WTC11 (cell line): ENCODE data around the gene TAF6. TPM values are rescaled to one million over a fixed set of nuclear protein-coding genes. Genes with fewer than 3 reads are reported as not detected.

Experiments used
- ATAC-seq: fragments of 200-7000 bp; cut with Tn5 transposase; 2 replicates; pipeline ENCODE4 v1.10.0; 2021; ENCODE audit warnings: mild to moderate bottlenecking, moderate library complexity
- CTCF ChIA-PET: fragments of 300-600 bp; sonication (Branson Sonifier 250); formaldehyde crosslinking; loops from one replicate; lab custom pipeline; 2021; ENCODE audit warnings: antibody characterized with exemption; lab: Charles Lee
- POLR2A ChIA-PET: fragments of 350-600 bp; sonication (Branson Sonifier 250); formaldehyde crosslinking; loops from one replicate; lab custom pipeline; 2021; ENCODE audit warnings: antibody characterized with exemption; lab: Charles Lee
- DNase-seq: peaks from one replicate; pipeline ENCODE4 v3.0.0; 2021; ENCODE audit warnings: low spot score
- H3K27ac Mint-ChIP-seq: 2 replicates; pipeline ENCODE4 v1.8.0; 2021; ENCODE audit warnings: mixed read lengths
- H3K27me3 Mint-ChIP-seq: 2 replicates; pipeline ENCODE4 v1.8.0; 2021; ENCODE audit warnings: low read depth, mild to moderate bottlenecking, moderate library complexity, mixed read lengths
- H3K36me3 Mint-ChIP-seq: 2 replicates; pipeline ENCODE4 v1.8.0; 2021; ENCODE audit warnings: mixed read lengths
- H3K4me1 Mint-ChIP-seq: 2 replicates; pipeline ENCODE4 v1.8.0; 2022; ENCODE audit warnings: mixed read lengths
- H3K4me3 Mint-ChIP-seq: 2 replicates; pipeline ENCODE4 v1.8.0; 2021; ENCODE audit warnings: mild to moderate bottlenecking, moderate library complexity, mixed read lengths
- H3K9me3 Mint-ChIP-seq: 2 replicates; pipeline ENCODE4 v1.8.0; 2021; ENCODE audit warnings: mixed read lengths
- ATF3 ChIP-seq: sonication (generic); formaldehyde crosslinking; conservative IDR thresholded peaks from 2 replicates; pipeline ENCODE4 v1.8.1; 2022; ENCODE audit warnings: mild to moderate bottlenecking, missing genetic modification reagents
- ATF6 ChIP-seq: sonication (generic); formaldehyde crosslinking; IDR thresholded peaks from 2 replicates; pipeline ENCODE4 v1.8.1; 2023; ENCODE audit warnings: mild to moderate bottlenecking, missing genetic modification reagents
- CREB1 ChIP-seq: sonication (generic); formaldehyde crosslinking; IDR thresholded peaks from 2 replicates; pipeline ENCODE4 v1.8.0; 2023; ENCODE audit warnings: mild to moderate bottlenecking, missing genetic modification reagents
- CREM ChIP-seq: sonication (generic); formaldehyde crosslinking; IDR thresholded peaks from 2 replicates; pipeline ENCODE4 v1.8.1; 2022; ENCODE audit warnings: mild to moderate bottlenecking, missing genetic modification reagents, moderate library complexity
- ESRRA ChIP-seq: sonication (generic); formaldehyde crosslinking; IDR thresholded peaks from 2 replicates; pipeline ENCODE4 v1.8.1; 2022; ENCODE audit warnings: mild to moderate bottlenecking, missing genetic modification reagents, borderline replicate concordance
- FOXP1 ChIP-seq: sonication (generic); formaldehyde crosslinking; IDR thresholded peaks from 2 replicates; pipeline ENCODE4 v1.8.0; 2022; ENCODE audit warnings: missing genetic modification reagents, mild to moderate bottlenecking, moderate library complexity, borderline replicate concordance
- GABPB1 ChIP-seq: sonication (generic); formaldehyde crosslinking; IDR thresholded peaks from 2 replicates; pipeline ENCODE4 v1.8.1; 2023; ENCODE audit warnings: mild to moderate bottlenecking, missing genetic modification reagents
- GTF2I ChIP-seq: fragments of 250-450 bp; sonication (Bioruptor Pico); conservative IDR thresholded peaks from 2 replicates; pipeline ENCODE4 v1.4.0; 2021; ENCODE audit warnings: mild to moderate bottlenecking
- IRF1 ChIP-seq: sonication (generic); formaldehyde crosslinking; IDR thresholded peaks from 2 replicates; pipeline ENCODE4 v1.8.0; 2023; ENCODE audit warnings: missing genetic modification reagents
- JAZF1 ChIP-seq: fragments of 250-450 bp; sonication (Bioruptor Pico); IDR thresholded peaks from 2 replicates; pipeline ENCODE4 v1.9.0; 2021; ENCODE audit warnings: moderate library complexity, mild to moderate bottlenecking, inconsistent platforms
- JUN ChIP-seq: sonication (generic); formaldehyde crosslinking; IDR thresholded peaks from 2 replicates; pipeline ENCODE4 v1.8.0; 2023; ENCODE audit warnings: mild to moderate bottlenecking, missing genetic modification reagents
- KAT7 ChIP-seq: sonication (generic); formaldehyde crosslinking; IDR thresholded peaks from 2 replicates; pipeline ENCODE4 v1.8.1; 2023; ENCODE audit warnings: missing genetic modification reagents, mild to moderate bottlenecking, borderline replicate concordance
- MYBL2 ChIP-seq: sonication (generic); formaldehyde crosslinking; IDR thresholded peaks from 2 replicates; pipeline ENCODE4 v1.8.1; 2023; ENCODE audit warnings: mild to moderate bottlenecking, moderate library complexity, missing genetic modification reagents
- NR3C1 ChIP-seq: sonication (generic); formaldehyde crosslinking; conservative IDR thresholded peaks from 2 replicates; pipeline ENCODE4 v1.8.1; 2023; ENCODE audit warnings: low read depth, mild to moderate bottlenecking, missing genetic modification reagents
- PREB ChIP-seq: sonication (generic); formaldehyde crosslinking; IDR thresholded peaks from 2 replicates; pipeline ENCODE4 v1.8.1; 2022; ENCODE audit warnings: mild to moderate bottlenecking, missing genetic modification reagents, moderate library complexity, borderline replicate concordance
- SOX15 ChIP-seq: fragments of 250-450 bp; sonication (Bioruptor Pico); IDR thresholded peaks from 2 replicates; pipeline ENCODE4 v1.9.0; 2021; ENCODE audit warnings: mild to moderate bottlenecking
- USF2 ChIP-seq: sonication (generic); formaldehyde crosslinking; IDR thresholded peaks from 2 replicates; pipeline ENCODE4 v1.8.1; 2023; ENCODE audit warnings: mild to moderate bottlenecking, missing genetic modification reagents, moderate library complexity
- ZBTB21 ChIP-seq: sonication (generic); formaldehyde crosslinking; IDR thresholded peaks from 2 replicates; pipeline ENCODE4 v1.8.1; 2023; ENCODE audit warnings: mild to moderate bottlenecking, missing genetic modification reagents, borderline replicate concordance
- ZNF281 ChIP-seq: sonication (generic); formaldehyde crosslinking; IDR thresholded peaks from 2 replicates; pipeline ENCODE4 v1.8.0; 2023; ENCODE audit warnings: mild to moderate bottlenecking, missing genetic modification reagents
- total RNA-seq: library from RNA; stranded (reverse); gene quantifications from 3 replicates; pipeline ENCODE4 v1.2.3, GENCODE V29; 2021

The TAF6 gene
- total RNA-seq, 1 experiment from 2014 or later = 121 TPM

- Mint-ChIP-seq H3K27ac (no peak overlapping the region), H3K36me3 (peaks cover 2% of the 10 kb centered on the region; the same call in 1 of the 2 replicates), H3K9me3 (no peaks in the 10 kb centered on the region), H3K4me1 (peaks cover 22% of the 10 kb centered on the region), H3K4me3 (no peak overlapping the region), H3K27me3 (no peaks in the 10 kb centered on the region)
- no peak for DNase-seq
- ChIA-PET CTCF (interaction anchor here (1.5 kb wide), 1 partner anchor 8 kb away, joined by 9 read pairs; no protein-coding TSS in a partner anchor), POLR2A (no interaction called here)
- ATAC-seq = no peak
- TF ChIP-seq JUN (no peak), CREB1 (CRISPR knock-in tag) (no peak), PREB (CRISPR knock-in tag) (no peak), USF2 (CRISPR knock-in tag) (no peak), JAZF1 (no peak), KAT7 (CRISPR knock-in tag) (no peak), MYBL2 (CRISPR knock-in tag) (no peak), SOX15 (no peak)
Measured at GRCh38 chr7:100122568-100122967, 3.4 kb upstream of the TAF6 start.

- no peak for TF ChIP-seq ZNF281
- TF ChIP-seq GABPB1 (CRISPR knock-in tag) = peak; percentile 49
- TF ChIP-seq, all 79 proteins: peak for 1
- Mint-ChIP-seq H3K4me3 (no peak overlapping the region), H3K27ac (no peak overlapping the region), H3K36me3 (peaks cover 2% of the 10 kb centered on the region; the same call in 1 of the 2 replicates), H3K9me3 (no peaks in the 10 kb centered on the region), H3K4me1 (peaks cover 22% of the 10 kb centered on the region), H3K27me3 (no peaks in the 10 kb centered on the region)
- no peak for DNase-seq
- no peak for ATAC-seq
- ChIA-PET CTCF (interaction anchor here (1.5 kb wide), 1 partner anchor 9 kb away, joined by 9 read pairs; no protein-coding TSS in a partner anchor), POLR2A (interaction anchor here (0.6 kb wide), 1 partner anchor 743 kb away, joined by 3 read pairs; no protein-coding TSS in a partner anchor)
Measured at GRCh38 chr7:100122067-100122466, 2.9 kb upstream of the TAF6 start.

- H3K9me3 Mint-ChIP-seq = no peaks in the 10 kb centered on the region
- H3K4me3 Mint-ChIP-seq = peak overlapping the region; percentile 98
- no peak for ATAC-seq
- peak overlapping the region; percentile 67 for H3K27ac Mint-ChIP-seq
- no peak for DNase-seq
- ChIA-PET CTCF (interaction anchor here (1.6 kb wide), 1 partner anchor 10 kb away, joined by 8 read pairs; no protein-coding TSS in a partner anchor), POLR2A (interaction anchor here (1.8 kb wide), 1 partner anchor 19 kb away, joined by 9 read pairs; the partner anchor contains the start of genes AP4M1 and MCM7)
- H3K4me1 Mint-ChIP-seq = peaks cover 22% of the 10 kb centered on the region
- no peak for TF ChIP-seq NR3C1 (CRISPR knock-in tag)
- TF ChIP-seq GTF2I (CRISPR knock-in tag) = no peak
- H3K27me3 Mint-ChIP-seq = no peaks in the 10 kb centered on the region
- peaks cover 2% of the 10 kb centered on the region; the same call in 1 of the 2 replicates for H3K36me3 Mint-ChIP-seq
Measured at GRCh38 chr7:100120733-100121036, 1.5 kb upstream of the TAF6 start.

GRCh38 chr7:100119970-100120732 lies 993 bp upstream of the TAF6 start:
- DNase-seq (peak; percentile 65), ATAC-seq (peak; percentile 65)
- H3K4me3 Mint-ChIP-seq = peak overlapping the region; percentile 98
- H3K36me3 Mint-ChIP-seq = peaks cover 2% of the 10 kb centered on the region; the same call in 1 of the 2 replicates
- POLR2A ChIA-PET = interaction anchor here (1.8 kb wide), 1 partner anchor 18 kb away, joined by 9 read pairs; the partner anchor contains the start of genes AP4M1 and MCM7
- H3K27ac Mint-ChIP-seq = peak overlapping the region; percentile 96
- peaks cover 18% of the 10 kb centered on the region for H3K4me1 Mint-ChIP-seq
- H3K9me3 Mint-ChIP-seq = no peaks in the 10 kb centered on the region
- no peaks in the 10 kb centered on the region for H3K27me3 Mint-ChIP-seq
- CTCF ChIA-PET = interaction anchor here (1.6 kb wide), 1 partner anchor 11 kb away, joined by 8 read pairs; no protein-coding TSS in a partner anchor
- TF ChIP-seq IRF1 (CRISPR knock-in tag) (no peak), ATF6 (CRISPR knock-in tag) (no peak), FOXP1 (CRISPR knock-in tag) (no peak), ATF3 (CRISPR knock-in tag) (no peak), CREM (CRISPR knock-in tag) (no peak), ZBTB21 (CRISPR knock-in tag) (no peak), ESRRA (CRISPR knock-in tag) (no peak)
